H1 (cell line): ENCODE data around the gene FOXD2. TPM values are rescaled to one million over a fixed set of nuclear protein-coding genes. Genes with fewer than 3 reads are reported as not detected.

Experiments used
- CTCF ChIA-PET: fragments of 300-600 bp; sonication (Branson Sonifier 250); formaldehyde crosslinking; loops from one replicate; lab custom pipeline; 2021; ENCODE audit not compliant: partially characterized antibody; lab: Charles Lee
- POLR2A ChIA-PET: fragments of 300-600 bp; sonication (Branson Sonifier 250); formaldehyde crosslinking; loops from one replicate; lab custom pipeline; 2021; ENCODE audit warnings: inconsistent platforms; ENCODE audit not compliant: partially characterized antibody; lab: Charles Lee
- DNase-seq, 2 experiments: peaks; one replicate each; pipeline versions ENCODE4 v3.0.0 to v3.0.0-alpha.2; 2010 to 2022; ENCODE audit warnings: low spot score in 2 of 2, low read depth in 1 of 2, mixed read lengths in 1 of 2
- FAIRE-seq: peaks from 2 replicates; lab custom pipeline; 2011; peaks lifted over from hg19 to GRCh38; lab: Jason Lieb, UNC
- H2AFZ ChIP-seq: 2 replicates; pipeline ENCODE4 v1.8.1; 2012; ENCODE audit warnings: low read length, inconsistent platforms
- H2AK5ac ChIP-seq: 2 replicates; pipeline ENCODE4 v1.6.1; 2013; ENCODE audit warnings: low read depth, low read length
- H2BK120ac ChIP-seq: replicated peaks from 2 replicates; pipeline ENCODE3; 2013; ENCODE audit warnings: low read depth, low read length, inconsistent platforms
- H2BK12ac ChIP-seq: 2 replicates; pipeline ENCODE4 v1.6.1; 2013; ENCODE audit warnings: low read depth, low read length
- H2BK15ac ChIP-seq: 2 replicates; pipeline ENCODE4 v1.6.1; 2013; ENCODE audit warnings: low read length
- H2BK20ac ChIP-seq: 2 replicates; pipeline ENCODE4 v1.6.1; 2013; ENCODE audit warnings: low read length
- H2BK5ac ChIP-seq: 2 replicates; pipeline ENCODE4 v1.6.1; 2013; ENCODE audit warnings: low read depth, low read length
- H3K14ac ChIP-seq: 2 replicates; pipeline ENCODE4 v1.6.1; 2013; ENCODE audit warnings: inconsistent platforms; ENCODE audit not compliant: insufficient read length
- H3K18ac ChIP-seq: 2 replicates; pipeline ENCODE4 v1.6.1; 2013; ENCODE audit warnings: low read length; ENCODE audit errors: extremely low read depth
- H3K23ac ChIP-seq: 2 replicates; pipeline ENCODE4 v1.6.1; 2013; ENCODE audit warnings: inconsistent platforms; ENCODE audit not compliant: insufficient read length
- H3K23me2 ChIP-seq: 2 replicates; pipeline ENCODE4 v1.6.1; 2013; ENCODE audit warnings: low read depth, low read length
- H3K27ac ChIP-seq: 2 replicates; pipeline ENCODE4 v1.6.1; 2011; ENCODE audit warnings: low read depth, low read length, inconsistent platforms
- H3K27me3 ChIP-seq, 4 experiments: replicated peaks in 1 of 4; 1 replicate in 1 of 4; 2 replicates in 3 of 4; pipeline versions ENCODE4 v1.6.1 to v1.8.1; 2011 to 2013; ENCODE audit warnings: low read length in 3 of 4, mild to moderate bottlenecking in 3 of 4, inconsistent platforms in 2 of 4, mixed read lengths in 2 of 4, moderate library complexity in 1 of 4; ENCODE audit not compliant: control insufficient read depth in 3 of 4, insufficient read depth in 3 of 4; ENCODE audit errors: extremely low read depth in 1 of 4
- H3K36me3 ChIP-seq, 4 experiments: 2 replicates each; pipeline versions ENCODE4 v1.6.1 to v1.8.1; 2011 to 2013; ENCODE audit warnings: mild to moderate bottlenecking in 4 of 4, low read length in 3 of 4, moderate library complexity in 2 of 4, control low read depth in 1 of 4, inconsistent platforms in 1 of 4; ENCODE audit not compliant: insufficient read depth in 4 of 4, control insufficient read depth in 2 of 4
- H3K4ac ChIP-seq: replicated peaks from 2 replicates; pipeline ENCODE3; 2013; ENCODE audit warnings: low read length, low read depth, mixed read lengths, inconsistent platforms; ENCODE audit not compliant: insufficient read length
- H3K4me1 ChIP-seq, 4 experiments: replicated peaks in 1 of 4; 1 replicate in 1 of 4; 2 replicates in 3 of 4; pipeline versions ENCODE4 v1.6.1 to v1.8.1; 2011 to 2013; ENCODE audit warnings: low read length in 3 of 4, inconsistent platforms in 2 of 4, mixed read lengths in 1 of 4; ENCODE audit not compliant: insufficient read depth in 4 of 4, control insufficient read depth in 3 of 4
- H3K4me2 ChIP-seq, 2 experiments: 2 replicates each; pipeline versions ENCODE4 v1.6.1 to v1.8.1; 2011 to 2013; ENCODE audit warnings: low read depth in 2 of 2, low read length in 2 of 2, control low read depth in 1 of 2, inconsistent platforms in 1 of 2, mild to moderate bottlenecking in 1 of 2; ENCODE audit not compliant: insufficient read depth in 1 of 2
- H3K4me3 ChIP-seq, 4 experiments: fragments of 200-600, 300-600 bp in 1 of 4; sonication (generic), shearing (Covaris generic), sonication (Bioruptor Twin) in 1 of 4; 2 replicates each; pipeline versions ENCODE4 v1.5.1 to v1.8.1; 2011 to 2016; ENCODE audit warnings: low read length in 4 of 4, low read depth in 3 of 4, control low read depth in 2 of 4, inconsistent platforms in 2 of 4, mild to moderate bottlenecking in 2 of 4, mixed read lengths in 1 of 4, moderate library complexity in 1 of 4; ENCODE audit not compliant: insufficient read depth in 2 of 4; ENCODE audit errors: extremely low read depth in 1 of 4
- H3K56ac ChIP-seq: replicated peaks from 2 replicates; pipeline ENCODE3; 2013; ENCODE audit warnings: low read depth, mild to moderate bottlenecking, mixed read lengths, low read length, inconsistent platforms; ENCODE audit not compliant: insufficient read length
- H3K79me1 ChIP-seq: 2 replicates; pipeline ENCODE4 v1.6.1; 2013; ENCODE audit warnings: low read depth, low read length, control low read depth
- H3K79me2 ChIP-seq, 2 experiments: 2 replicates each; pipeline versions ENCODE4 v1.6.1 to v1.8.1; 2012 to 2013; ENCODE audit warnings: low read length in 2 of 2, mild to moderate bottlenecking in 2 of 2, inconsistent platforms in 1 of 2; ENCODE audit not compliant: insufficient read depth in 2 of 2, control insufficient read depth in 1 of 2
- H3K9ac ChIP-seq, 4 experiments: replicated peaks in 1 of 4; 1 replicate in 1 of 4; 2 replicates in 3 of 4; pipeline versions ENCODE4 v1.6.1 to v1.8.1; 2011 to 2013; ENCODE audit warnings: low read depth in 3 of 4, low read length in 3 of 4, control low read depth in 2 of 4, mild to moderate bottlenecking in 2 of 4, moderate library complexity in 2 of 4, inconsistent platforms in 1 of 4; ENCODE audit errors: extremely low read depth in 1 of 4
- H3K9me3 ChIP-seq, 2 experiments: 2 replicates each; pipeline versions ENCODE4 v1.6.1 to v1.8.1; 2012 to 2013; ENCODE audit warnings: mild to moderate bottlenecking in 2 of 2, moderate library complexity in 2 of 2, control low read depth in 1 of 2, inconsistent platforms in 1 of 2, low read depth in 1 of 2, low read length in 1 of 2, mixed read lengths in 1 of 2; ENCODE audit not compliant: insufficient read depth in 2 of 2
- H4K20me1 ChIP-seq, 2 experiments: replicated peaks in 1 of 2; 2 replicates each; pipeline versions ENCODE3 to v1.8.1; 2011 to 2013; ENCODE audit warnings: inconsistent platforms in 2 of 2, low read length in 2 of 2, mild to moderate bottlenecking in 1 of 2; ENCODE audit not compliant: insufficient read depth in 2 of 2, control insufficient read depth in 1 of 2
- H4K5ac ChIP-seq: 2 replicates; pipeline ENCODE4 v1.6.1; 2013; ENCODE audit warnings: low read length, low read depth, mixed read lengths, inconsistent platforms; ENCODE audit not compliant: insufficient read length
- H4K8ac ChIP-seq: 2 replicates; pipeline ENCODE4 v1.8.0; 2013; ENCODE audit warnings: mild to moderate bottlenecking, moderate library complexity, low read length, inconsistent platforms; ENCODE audit not compliant: insufficient read depth; ENCODE audit errors: extremely low read depth
- H4K91ac ChIP-seq: replicated peaks from 2 replicates; pipeline ENCODE3; 2013; ENCODE audit warnings: low read length, mixed read lengths, inconsistent platforms; ENCODE audit not compliant: insufficient read length
- BCL11A ChIP-seq, 2 experiments: IDR thresholded peaks; one replicate each; pipeline ENCODE4 v1.6.1; 2011; ENCODE audit warnings: low read depth in 2 of 2, low read length in 2 of 2, mild to moderate bottlenecking in 2 of 2
- HDAC6 ChIP-seq: IDR thresholded peaks from one replicate; pipeline ENCODE4 v1.7.1; 2012; ENCODE audit warnings: low read depth, mild to moderate bottlenecking, inconsistent platforms, low read length, moderate library complexity
- JUND ChIP-seq: IDR thresholded peaks from 2 replicates; pipeline ENCODE4 v1.6.1; 2011; ENCODE audit warnings: mild to moderate bottlenecking, improper control_type of control experiment, low read length
- RFX5 ChIP-seq: IDR thresholded peaks from 2 replicates; pipeline ENCODE4 v1.6.1; 2011; ENCODE audit warnings: low read depth, low read length, improper control_type of control experiment, borderline replicate concordance
- RNF2 ChIP-seq: fragments of 200-900, 300-1000 bp; sonication (generic); IDR thresholded peaks from 2 replicates; pipeline ENCODE4 v1.7.1; 2016; ENCODE audit warnings: borderline replicate concordance, low read depth, mild to moderate bottlenecking, antibody characterized with exemption, low read length; ENCODE audit not compliant: poor library complexity, severe bottlenecking; ENCODE audit errors: missing control alignments
- RXRA ChIP-seq: IDR thresholded peaks from 2 replicates; pipeline ENCODE4 v1.6.1; 2011; ENCODE audit warnings: low read depth, mild to moderate bottlenecking, low read length, moderate library complexity; ENCODE audit not compliant: insufficient read depth
- SP1 ChIP-seq: IDR thresholded peaks from 2 replicates; pipeline ENCODE4 v1.6.1; 2011; ENCODE audit warnings: low read depth, low read length
- TAF1 ChIP-seq: IDR thresholded peaks from 2 replicates; pipeline ENCODE4 v1.6.1; 2011; ENCODE audit warnings: mild to moderate bottlenecking, low read depth, low read length
- WGBS, 2 experiments: shearing (Covaris generic) in 1 of 2; methylation state at CpG; one replicate each; pipeline versions ENCODE4 v1.1.6 to v1.1.7; 2013 to 2015; ENCODE audit warnings: low lambda C conversion rate in 2 of 2, mixed read lengths in 2 of 2, inconsistent platforms in 1 of 2, low coverage in 1 of 2, missing lambda C conversion rate in 1 of 2; ENCODE audit not compliant: insufficient replicate concordance in 2 of 2, insufficient coverage in 1 of 2, insufficient read length in 1 of 2; ENCODE audit errors: extremely low coverage in 1 of 2, missing lambda C conversion rate in 1 of 2; 5-methylcytosine and 5-hydroxymethylcytosine counted together
- polyA plus RNA-seq, 7 experiments: library from polyadenylated mRNA; depleted of rRNA in 3 of 7; stranded (reverse) in 5 of 7; unstranded in 2 of 7; fragments of >200 nt in 5 of 7; fragments of 200-250 nt in 2 of 7; gene quantifications; 1 replicate in 5 of 7; 2 replicates in 1 of 7; 4 replicates in 1 of 7; pipeline versions ENCODE4 v1.2.1 to v1.2.3, GENCODE V29; 2011 to 2013; ENCODE audit warnings: missing spikeins in 2 of 7, mixed read lengths in 2 of 7
- total RNA-seq: library from RNA; stranded (reverse); fragmentation: NEBNext Ultra II Directional; extraction: Animal tissue kit (Norgen Biotek cat#: 25700); gene quantifications from 2 replicates; pipeline ENCODE4 v1.2.1, GENCODE V29; 2021

FOXD2 gene
- total and polyA plus RNA-seq, 2 of the 8 experiments (the other 6 are each of a cell fraction or from before 2014, with no cell fraction given) = not detected

DNA sequence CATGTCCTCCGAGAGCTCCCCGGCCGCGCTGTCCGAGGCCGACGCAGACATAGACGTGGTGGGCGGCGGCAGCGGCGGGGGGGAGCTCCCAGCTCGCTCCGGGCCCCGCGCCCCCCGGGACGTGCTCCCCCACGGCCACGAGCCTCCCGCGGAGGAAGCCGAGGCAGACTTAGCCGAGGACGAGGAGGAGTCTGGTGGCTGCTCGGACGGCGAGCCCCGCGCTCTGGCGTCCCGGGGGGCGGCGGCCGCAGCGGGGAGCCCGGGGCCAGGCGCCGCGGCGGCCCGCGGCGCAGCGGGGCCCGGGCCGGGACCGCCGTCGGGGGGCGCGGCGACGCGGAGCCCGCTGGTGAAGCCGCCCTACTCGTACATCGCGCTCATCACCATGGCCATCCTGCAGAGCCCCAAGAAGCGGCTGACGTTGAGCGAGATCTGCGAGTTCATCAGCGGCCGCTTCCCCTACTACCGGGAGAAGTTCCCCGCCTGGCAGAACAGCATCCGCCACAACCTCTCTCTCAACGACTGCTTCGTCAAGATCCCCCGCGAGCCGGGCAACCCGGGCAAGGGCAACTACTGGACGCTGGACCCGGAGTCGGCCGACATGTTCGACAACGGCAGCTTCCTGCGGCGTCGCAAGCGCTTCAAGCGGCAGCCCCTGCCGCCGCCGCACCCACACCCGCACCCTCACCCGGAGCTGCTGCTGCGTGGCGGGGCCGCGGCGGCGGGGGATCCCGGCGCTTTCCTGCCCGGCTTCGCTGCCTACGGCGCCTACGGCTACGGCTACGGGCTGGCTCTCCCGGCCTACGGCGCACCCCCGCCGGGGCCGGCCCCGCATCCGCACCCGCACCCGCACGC lies 547 bp downstream of the FOXD2 start:
- DNase-seq = peak in 1 of 2 experiments; percentile 73
- Histone ChIP-seq H2AK5ac (no peak overlapping the region), H2BK120ac (no peak overlapping the region), H3K79me2 (no peaks in the 10 kb centered on the region), H3K4me2 (peak overlapping the region; percentile 61 to 78), H2BK5ac (no peak overlapping the region), H4K91ac (no peak overlapping the region), H4K5ac (no peak overlapping the region), H3K27me3 (peaks cover 92 to 99% (median 98%) of the 10 kb centered on the region in 4 experiments), H3K56ac (no peak overlapping the region), H3K27ac (no peak overlapping the region), H3K23ac (no peak overlapping the region), H3K18ac (no peak overlapping the region), H4K8ac (peak overlapping the region; percentile 37; the same call in 1 of the 2 replicates), H3K9me3 (no peaks in the 10 kb centered on the region; a peak in 1 of 4 replicates), H2BK15ac (no peak overlapping the region), H3K4ac (no peak overlapping the region), H4K20me1 (peaks cover 12 to 19% of the 10 kb centered on the region in 2 experiments), H3K14ac (no peak overlapping the region), H3K36me3 (peaks cover 0 to 10% (median 0%) of the 10 kb centered on the region in 4 experiments; a peak in 1 of 8 replicates), H3K9ac (no peak overlapping the region), H2AFZ (no peak overlapping the region), H3K23me2 (peaks cover 11% of the 10 kb centered on the region; the same call in 1 of the 2 replicates), H3K4me1 (peaks cover 7 to 33% (median 13%) of the 10 kb centered on the region in 4 experiments), H2BK12ac (no peak overlapping the region), H3K4me3 (peak overlapping the region; percentile 16 to 65 (median 49); a peak in 6 of 8 replicates), H3K79me1 (no peaks in the 10 kb centered on the region), H2BK20ac (no peak overlapping the region)
- no peak for FAIRE-seq
- ChIA-PET POLR2A (no interaction called here), CTCF (interaction anchor here (0.6 to 8.6 kb wide), 28 partner anchors 11 to 713 kb away, joined by 3 to 140 read pairs (median 4); partner anchors contain the start of gene FOXE3)
- WGBS, 2 experiments = 4% methylated on average over 35 of the region's 117 CpGs; no CpG with 5 or more reads in 1 of the 2 experiments
- TF ChIP-seq BCL11A (IDR thresholded peaks at IDR 0.05; ENCODE audit: low read depth in 2 of 2, low read length in 2 of 2) = no peak
- no peak for TF ChIP-seq HDAC6
- no peak for TF ChIP-seq SP1
- TF ChIP-seq RFX5 = no peak
- no peak for TF ChIP-seq RXRA
- TF ChIP-seq JUND = no peak
- TF ChIP-seq TAF1 = no peak
- TF ChIP-seq RNF2 = no peak
